GM18505 (cell line): ENCODE measurements around the gene TECPR2.
"Not testable (repeated sequence)": the region's sequence is repeated elsewhere in the genome, so short reads cannot be mapped to it uniquely, and the experiment has no call there.

Source experiments
- ATAC-seq: cut with Tn5 transposase; IDR thresholded peaks from one replicate; pipeline ENCODE4 v1.9.1; 2021; ENCODE audit not compliant: unreplicated experiment
- POLR2A ChIP-seq: IDR thresholded peaks from 4 replicates; pipeline ENCODE4 v1.6.1; 2011; ENCODE audit warnings: borderline replicate concordance; ENCODE audit not compliant: insufficient read depth, insufficient read length; ENCODE audit errors: extremely low read depth

TECPR2 gene

GRCh38 chr14:102320671-102321455, 41.9 kb upstream of the TECPR2 start:
- TF ChIP-seq POLR2A: no peak
- no peak for ATAC-seq

GRCh38 chr14:102321456-102322422, 41.0 kb upstream of the TECPR2 start:
- no peak for TF ChIP-seq POLR2A

GRCh38 chr14:102323102-102323501, 39.6 kb upstream of the TECPR2 start:
- no peak for ATAC-seq
- no peak for TF ChIP-seq POLR2A

More at GRCh38 chr14:102321456-102322422, 41.0 kb upstream of the TECPR2 start:
- ATAC-seq: no peak

GRCh38 chr14:102325791-102326345, 36.9 kb upstream of the TECPR2 start:
- no peak for ATAC-seq
- no peak for TF ChIP-seq POLR2A

GRCh38 chr14:102326583-102326982, 36.2 kb upstream of the TECPR2 start:
- TF ChIP-seq POLR2A: no peak
- ATAC-seq: no peak

GRCh38 chr14:102329381-102329780, 33.4 kb upstream of the TECPR2 start:
- not testable (repeated sequence) for ATAC-seq

- no peak for TF ChIP-seq POLR2A
- ATAC-seq: no peak
These were observed 31.9 kb upstream of the TECPR2 start for GRCh38 chr14:102330806-102331205.

GRCh38 chr14:102333390-102333789, 29.4 kb upstream of the TECPR2 start:
- ATAC-seq: no peak
- TF ChIP-seq POLR2A: no peak

GRCh38 chr14:102333795-102334705, 28.7 kb upstream of the TECPR2 start:
- ATAC-seq: no peak
- no peak for TF ChIP-seq POLR2A

GRCh38 chr14:102335163-102335562, 27.6 kb upstream of the TECPR2 start:
- no peak for ATAC-seq
- TF ChIP-seq POLR2A: no peak

- TF ChIP-seq POLR2A: no peak
- no peak for ATAC-seq
These were observed 24.0 kb upstream of the TECPR2 start for GRCh38 chr14:102338724-102339123.

GRCh38 chr14:102341566-102341965, 21.2 kb upstream of the TECPR2 start:
- no peak for ATAC-seq

More at GRCh38 chr14:102341566-102341965, 21.2 kb upstream of the TECPR2 start:
- TF ChIP-seq POLR2A: no peak
